Activated CD8-positive, alpha-beta T cell treated with anti-CD3 and anti-CD28 coated beads, Interleukin-2, amount 10 ng/mL, durations not matched to agents 7 days and 5 days (primary cell): Measurements from ENCODE around the gene TMEM198. TPM values are rescaled to one million over a fixed set of nuclear protein-coding genes. Genes with fewer than 3 reads are reported as not detected.

Experiments used
- ATAC-seq: fragments of 150-1000 bp; cut with Tn5 transposase; one replicate; pipeline ENCODE4 v1.10.0; 2021; ENCODE audit warnings: moderate library complexity
- CTCF ChIA-PET: fragments of 350-600 bp; sonication (Branson Sonifier 250); formaldehyde crosslinking; loops from one replicate; lab custom pipeline; 2021; ENCODE audit warnings: antibody characterized with exemption; lab: Charles Lee
- POLR2A ChIA-PET: fragments of 350-600 bp; sonication (Branson Sonifier 250); formaldehyde crosslinking; loops from one replicate; lab custom pipeline; 2021; ENCODE audit warnings: antibody characterized with exemption; lab: Charles Lee
- DNase-seq: peaks from one replicate; pipeline ENCODE4 v3.0.0-alpha.2; 2020
- H3K27ac Mint-ChIP-seq: one replicate; pipeline ENCODE4 v1.8.0; 2021; ENCODE audit warnings: mild to moderate bottlenecking, mixed read lengths
- H3K27me3 Mint-ChIP-seq: one replicate; pipeline ENCODE4 v1.8.0; 2021; ENCODE audit warnings: low read depth, mixed read lengths
- H3K36me3 Mint-ChIP-seq: one replicate; pipeline ENCODE4 v1.8.0; 2021; ENCODE audit warnings: low read depth, mixed read lengths
- H3K4me1 Mint-ChIP-seq: one replicate; pipeline ENCODE4 v1.8.0; 2021; ENCODE audit warnings: low read depth, mixed read lengths
- H3K4me3 Mint-ChIP-seq: one replicate; pipeline ENCODE4 v1.8.0; 2021; ENCODE audit warnings: mild to moderate bottlenecking, mixed read lengths
- H3K9me3 Mint-ChIP-seq: one replicate; pipeline ENCODE4 v1.8.0; 2022; ENCODE audit warnings: mixed read lengths; ENCODE audit not compliant: insufficient read depth
- total RNA-seq, 2 experiments: library from RNA; stranded (reverse); gene quantifications; one replicate each; pipeline ENCODE4 v1.2.3, GENCODE V29; 2021

Gene TMEM198
- total RNA-seq, 2 experiments from 2014 or later = 0.47 to 0.60 TPM

DNA sequence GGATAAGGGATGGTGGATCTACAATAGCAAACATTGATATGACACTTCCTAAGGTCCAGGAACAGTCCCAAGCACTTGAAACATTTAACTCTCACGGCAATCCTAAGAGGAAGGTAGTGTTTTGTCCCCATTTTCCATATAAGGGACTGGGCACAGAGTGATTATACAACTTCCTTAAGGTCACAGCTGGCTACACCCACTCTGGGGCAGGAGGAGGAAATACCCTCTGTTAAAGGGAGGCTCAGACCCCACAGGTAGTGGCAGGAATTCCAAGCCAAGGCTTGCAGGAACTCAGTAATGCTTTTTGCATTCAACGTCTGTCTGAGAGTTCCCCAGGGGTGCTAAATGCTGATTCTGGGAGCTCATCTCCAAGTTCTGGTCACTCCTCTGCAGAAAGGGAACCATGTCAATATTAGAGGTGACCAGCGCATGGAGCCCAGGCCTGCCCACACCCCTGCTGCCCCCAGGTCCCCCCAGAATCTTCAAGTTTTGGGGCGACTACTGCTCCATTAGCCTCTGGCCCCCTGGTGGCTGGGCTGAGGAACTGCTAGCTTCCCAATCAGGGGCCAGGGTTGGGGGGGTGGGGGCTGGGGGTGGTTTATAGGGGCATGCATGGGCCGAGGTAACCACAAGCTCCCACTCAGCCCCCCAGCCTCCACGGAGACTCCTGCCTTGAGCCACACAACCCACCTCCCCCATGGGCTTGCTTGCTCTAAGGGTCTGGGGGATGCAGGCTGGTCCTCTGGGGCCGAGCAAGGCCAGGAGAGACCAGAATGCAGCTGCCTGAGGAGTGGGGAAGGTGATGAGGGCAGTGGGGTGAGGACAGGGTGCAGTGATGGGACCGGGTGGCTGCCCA is 16.4 kb downstream of the TMEM198 start:
- H3K9me3 Mint-ChIP-seq = no peaks in the 10 kb centered on the region
- no peaks in the 10 kb centered on the region for H3K27me3 Mint-ChIP-seq
- ChIA-PET CTCF (interaction anchor here (0.7 to 4.0 kb wide), 20 partner anchors 9 to 215 kb away, joined by 3 to 21 read pairs (median 4); partner anchors contain the start of genes CHPF, OBSL1, STK11IP and TMEM198), POLR2A (no interaction called here)
- ATAC-seq (peak; percentile 16), DNase-seq (no peak)
- H3K27ac Mint-ChIP-seq = no peak overlapping the region
- H3K4me1 Mint-ChIP-seq = no peaks in the 10 kb centered on the region
- H3K4me3 Mint-ChIP-seq = no peak overlapping the region
- no peaks in the 10 kb centered on the region for H3K36me3 Mint-ChIP-seq

DNA sequence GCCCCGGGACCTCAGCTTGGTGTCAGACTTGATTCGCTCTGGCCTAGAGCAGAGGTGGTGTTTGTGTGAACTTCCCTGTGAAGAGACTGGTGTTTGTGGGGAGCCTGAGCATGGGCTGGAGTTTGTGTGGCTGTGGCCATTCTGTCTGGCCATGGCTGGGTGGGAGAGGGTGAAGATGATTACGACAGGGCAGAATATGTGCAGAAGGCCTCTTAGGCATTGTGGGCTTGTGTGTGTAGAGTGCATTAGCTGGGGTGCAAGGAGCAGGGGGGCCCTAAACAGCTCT is 17.0 kb downstream of the TMEM198 start:
- Mint-ChIP-seq H3K4me3 (no peak overlapping the region), H3K27ac (no peak overlapping the region), H3K9me3 (no peaks in the 10 kb centered on the region), H3K36me3 (no peaks in the 10 kb centered on the region), H3K4me1 (no peaks in the 10 kb centered on the region), H3K27me3 (no peaks in the 10 kb centered on the region)
- DNase-seq = no peak
- CTCF ChIA-PET = interaction anchor here (0.7 to 4.0 kb wide), 15 partner anchors 9 to 215 kb away, joined by 3 to 21 read pairs (median 5); partner anchors contain the start of genes CHPF, STK11IP and TMEM198
- no peak for ATAC-seq
- POLR2A ChIA-PET = no interaction called here

DNA sequence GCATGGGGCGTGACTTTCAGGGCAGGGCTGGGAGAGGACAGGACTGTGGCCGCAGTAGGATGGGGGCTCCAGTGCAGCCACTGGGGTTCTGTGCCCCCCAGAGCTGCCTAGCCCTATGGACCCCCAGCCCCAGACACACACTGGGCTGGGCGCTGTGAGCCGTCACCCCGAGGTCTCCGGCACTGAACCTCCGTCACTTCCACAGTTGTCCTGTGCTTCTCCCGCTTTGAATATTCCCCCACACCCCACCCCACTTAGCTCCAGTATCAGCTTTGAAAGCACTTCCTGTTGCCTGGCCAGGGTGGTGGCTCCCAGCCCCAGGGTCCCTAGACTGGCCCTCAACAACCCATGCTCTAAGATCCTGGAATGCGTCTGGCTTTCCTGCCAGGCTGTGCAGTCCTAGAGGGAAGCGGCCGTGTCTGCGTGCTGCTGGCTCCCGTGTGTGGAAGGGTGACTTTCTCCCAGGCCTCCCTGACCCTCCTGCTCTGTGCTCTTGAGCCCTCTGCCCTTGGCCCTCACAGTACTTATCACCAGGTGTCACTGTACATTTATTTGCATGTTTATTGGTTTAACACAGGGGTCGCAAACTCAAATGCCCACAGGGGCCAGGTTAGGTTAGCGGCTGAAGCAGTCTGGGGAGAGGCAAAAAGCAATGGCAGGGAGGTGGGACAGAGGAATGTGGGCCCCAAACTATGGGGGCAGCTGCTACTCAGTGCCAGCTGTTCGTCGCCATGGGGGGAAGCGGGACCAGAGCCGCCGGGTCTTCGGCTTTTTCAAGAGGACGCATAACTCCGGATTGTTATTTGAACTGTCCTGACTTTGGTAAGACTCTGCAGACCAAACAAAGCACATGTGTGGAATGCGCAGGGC is 17.6 kb downstream of the TMEM198 start:
- Mint-ChIP-seq H3K36me3 (no peaks in the 10 kb centered on the region), H3K4me1 (no peaks in the 10 kb centered on the region), H3K4me3 (no peak overlapping the region), H3K27ac (no peak overlapping the region), H3K9me3 (no peaks in the 10 kb centered on the region), H3K27me3 (no peaks in the 10 kb centered on the region)
- CTCF ChIA-PET = interaction anchor here (1.0 to 4.0 kb wide), 9 partner anchors 10 to 80 kb away, joined by 3 to 21 read pairs (median 8); partner anchors contain the start of genes CHPF, STK11IP and TMEM198
- ATAC-seq = no peak
- DNase-seq = no peak
- POLR2A ChIA-PET = interaction anchor here (1.2 kb wide), 1 partner anchor 10 kb away, joined by 3 read pairs; the partner anchor contains the start of gene OBSL1

DNA sequence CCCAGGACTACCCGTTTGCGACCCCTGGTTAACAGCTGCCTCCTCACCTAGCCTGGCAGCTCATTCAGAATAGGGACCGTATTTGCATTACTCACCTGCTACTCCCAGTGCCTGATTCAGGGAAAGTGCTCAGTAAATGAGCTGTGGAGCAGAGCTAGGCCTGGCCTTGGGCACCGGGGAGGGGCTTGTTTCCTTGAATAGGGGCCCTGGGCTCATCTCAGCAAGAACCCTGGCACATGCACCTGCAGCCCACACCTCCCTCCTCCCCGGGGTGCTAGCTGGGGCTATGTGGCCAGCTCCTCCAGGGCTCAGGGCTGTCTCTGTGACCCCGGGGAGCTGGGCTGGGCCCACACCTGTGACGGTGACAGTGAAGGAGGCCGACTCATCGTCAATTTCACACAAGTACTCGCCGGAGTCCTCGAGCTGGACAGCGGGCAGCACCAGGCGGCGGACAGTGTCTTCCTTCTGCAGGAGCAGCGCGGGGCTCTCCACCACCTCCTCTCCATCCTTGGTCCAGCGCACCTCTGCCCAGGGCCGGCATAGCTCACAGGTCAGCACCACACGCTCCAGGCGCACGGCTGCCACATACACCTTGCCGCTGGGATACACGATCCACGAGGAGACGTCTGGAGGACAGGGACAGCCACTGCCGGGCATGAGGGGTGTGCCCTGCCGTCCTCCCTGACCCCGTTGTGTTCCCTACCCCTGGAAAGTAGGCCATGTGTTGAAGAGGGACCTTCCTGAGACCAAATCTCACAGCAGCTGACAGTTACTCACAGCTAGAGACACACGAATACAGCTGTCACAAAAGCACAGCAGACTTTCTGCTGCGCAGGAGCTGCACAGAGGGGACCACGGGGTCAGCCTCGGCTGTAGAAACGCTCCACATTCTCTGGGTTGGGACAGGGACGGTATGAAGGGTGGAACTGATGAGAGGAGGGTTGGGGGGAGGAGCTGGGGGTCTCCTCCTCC is 18.5 kb downstream of the TMEM198 start:
- POLR2A ChIA-PET = interaction anchor here (1.2 kb wide), 1 partner anchor 9 kb away, joined by 3 read pairs; the partner anchor contains the start of gene OBSL1
- CTCF ChIA-PET = interaction anchor here (1.2 to 3.5 kb wide), 4 partner anchors 9 to 79 kb away, joined by 3 to 17 read pairs (median 4); no protein-coding TSS in a partner anchor
- Mint-ChIP-seq H3K27ac (no peak overlapping the region), H3K27me3 (no peaks in the 10 kb centered on the region), H3K9me3 (no peaks in the 10 kb centered on the region), H3K36me3 (no peaks in the 10 kb centered on the region), H3K4me1 (no peaks in the 10 kb centered on the region), H3K4me3 (no peak overlapping the region)
- DNase-seq (no peak), ATAC-seq (no peak)

DNA sequence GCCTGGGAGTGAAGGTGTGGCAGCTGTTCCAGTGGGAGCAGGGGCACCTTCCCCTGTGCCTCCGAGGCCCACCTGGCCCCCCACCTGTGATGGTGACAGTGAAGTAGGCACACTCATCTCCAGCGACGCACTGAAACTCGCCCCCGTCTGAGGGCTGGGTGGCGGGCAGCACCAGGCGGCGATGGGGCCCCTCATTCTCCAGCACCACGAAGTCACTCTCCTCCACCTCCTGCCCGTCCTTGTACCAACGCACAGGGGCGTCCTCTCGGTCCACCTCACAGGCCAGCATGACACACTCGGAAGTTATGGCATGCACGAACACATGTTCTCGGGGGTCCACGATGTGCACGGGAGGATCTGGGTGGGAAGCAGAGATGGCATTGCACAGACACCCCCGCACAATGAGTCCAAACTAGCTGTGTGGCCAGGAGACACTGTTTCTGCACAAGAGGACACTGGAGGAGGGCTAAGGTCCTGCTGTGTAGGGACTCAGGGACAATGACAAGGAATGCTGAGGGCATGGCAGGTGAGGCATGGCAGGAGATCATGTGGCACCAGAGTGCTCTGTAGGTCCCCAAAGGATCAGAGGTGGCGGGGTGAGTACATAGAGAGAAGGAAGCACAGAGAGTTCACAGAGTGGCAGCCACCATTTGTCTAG is 19.6 kb downstream of the TMEM198 start:
- H3K4me3 Mint-ChIP-seq = no peak overlapping the region
- no peaks in the 10 kb centered on the region for H3K4me1 Mint-ChIP-seq
- POLR2A ChIA-PET = no interaction called here

DNA sequence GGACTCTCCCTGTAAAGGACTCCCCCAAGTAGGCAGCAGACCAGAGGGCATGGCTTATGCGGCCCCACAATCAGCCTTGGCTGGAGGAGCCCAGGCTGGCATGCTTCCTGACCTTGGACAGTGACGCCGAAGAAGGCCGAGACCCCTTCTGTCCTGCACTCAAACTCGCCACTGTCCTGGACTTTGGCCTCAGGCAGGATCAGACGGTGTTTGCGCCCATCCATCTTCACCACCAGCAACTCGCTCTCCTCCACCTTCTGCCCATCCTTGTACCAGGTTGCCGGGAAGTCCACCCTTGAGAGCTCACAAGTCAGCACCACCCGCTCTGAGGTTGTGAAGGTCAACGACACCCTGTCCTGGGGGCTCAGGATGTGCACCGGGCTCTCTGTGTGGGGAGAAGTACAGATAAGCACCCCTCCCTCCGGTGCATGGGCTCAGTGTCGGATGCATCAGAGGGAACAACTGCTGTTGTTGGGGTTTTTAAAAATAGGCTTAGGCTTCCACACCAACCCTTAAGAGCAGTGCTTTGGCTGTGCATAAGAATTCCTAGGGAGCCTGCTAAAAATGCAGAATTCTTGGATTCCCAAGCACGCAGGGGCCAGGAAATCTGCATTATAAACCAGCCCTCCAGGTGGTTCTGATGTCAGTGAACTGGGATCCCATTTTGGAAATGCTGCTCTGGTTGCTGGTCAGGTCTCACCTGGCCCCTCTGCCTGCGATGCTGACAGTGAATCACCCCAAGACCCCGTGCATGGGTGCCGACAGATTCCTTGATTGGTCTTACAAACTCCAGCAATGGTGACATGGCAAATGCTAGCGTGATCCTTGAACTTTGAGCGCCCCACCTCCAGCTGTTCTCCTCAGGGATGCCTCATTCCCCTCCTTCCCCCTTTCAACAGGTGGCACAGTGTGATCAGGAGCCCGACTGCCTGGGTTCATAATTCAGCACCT is 21.6 kb downstream of the TMEM198 start:
- Mint-ChIP-seq H3K4me3 (no peak overlapping the region), H3K4me1 (no peaks in the 10 kb centered on the region), H3K27me3 (peaks cover 14% of the 10 kb centered on the region), H3K9me3 (no peaks in the 10 kb centered on the region), H3K27ac (no peak overlapping the region), H3K36me3 (no peaks in the 10 kb centered on the region)
- no peak for ATAC-seq
- DNase-seq = no peak
- ChIA-PET POLR2A (no interaction called here), CTCF (interaction anchor here (0.8 to 1.1 kb wide), 2 partner anchors 23 to 163 kb away, joined by 3 to 4 read pairs; no protein-coding TSS in a partner anchor)

More for the DNA sequence above, 19.6 kb downstream of the TMEM198 start:
- ATAC-seq (no peak), DNase-seq (no peak)
- Mint-ChIP-seq H3K9me3 (no peaks in the 10 kb centered on the region), H3K27me3 (no peaks in the 10 kb centered on the region), H3K27ac (no peak overlapping the region), H3K36me3 (no peaks in the 10 kb centered on the region)
- CTCF ChIA-PET = no interaction called here

DNA sequence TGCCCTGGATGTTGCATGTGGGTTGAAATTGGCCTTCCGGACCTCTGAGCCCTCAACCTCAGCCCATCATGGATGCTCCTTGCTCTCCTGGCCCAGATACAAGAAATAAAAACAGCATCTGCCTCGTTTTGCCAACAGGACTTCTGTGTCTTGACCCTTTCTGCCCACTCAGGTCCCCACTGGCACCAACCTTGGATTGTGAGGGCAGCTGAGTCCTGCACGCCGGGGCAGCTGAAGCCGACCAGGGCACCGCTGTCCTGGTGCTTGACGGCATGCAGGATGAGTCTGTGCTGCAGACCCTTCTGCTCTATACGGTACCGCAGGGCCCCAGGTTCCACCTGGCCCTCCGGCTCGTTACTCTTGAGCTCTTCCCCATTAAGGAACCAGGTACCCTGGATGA is 22.8 kb downstream of the TMEM198 start:
- Mint-ChIP-seq H3K4me3 (no peak overlapping the region), H3K4me1 (no peaks in the 10 kb centered on the region), H3K27ac (no peak overlapping the region), H3K9me3 (no peaks in the 10 kb centered on the region), H3K36me3 (no peaks in the 10 kb centered on the region), H3K27me3 (peaks cover 17% of the 10 kb centered on the region)
- ATAC-seq (no peak), DNase-seq (no peak)
- CTCF ChIA-PET = no interaction called here
- POLR2A ChIA-PET = no interaction called here

DNA sequence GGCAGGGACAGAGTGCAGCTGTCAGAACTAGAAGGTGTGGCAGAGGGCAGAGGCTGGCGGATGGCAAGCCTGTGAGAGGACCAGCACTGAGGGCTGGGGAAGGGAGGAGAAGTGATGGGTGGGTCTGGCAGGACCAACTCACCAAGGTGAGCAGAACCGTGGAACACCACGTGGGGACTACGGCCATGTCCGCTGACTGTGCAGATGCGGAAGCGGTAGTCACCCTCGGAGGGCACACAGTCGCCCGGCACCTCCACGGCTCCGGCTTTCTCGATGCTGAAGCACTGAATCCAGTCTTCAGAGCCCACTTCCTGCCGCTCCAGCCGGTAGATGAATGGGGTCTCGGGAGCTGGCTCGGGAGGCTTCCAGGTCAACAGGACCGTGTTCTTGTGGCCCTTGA is 23.3 kb downstream of the TMEM198 start:
- no peaks in the 10 kb centered on the region for H3K9me3 Mint-ChIP-seq
- no peaks in the 10 kb centered on the region for H3K36me3 Mint-ChIP-seq
- H3K27ac Mint-ChIP-seq = no peak overlapping the region
- no peak overlapping the region for H3K4me3 Mint-ChIP-seq
- ATAC-seq (no peak), DNase-seq (no peak)
- peaks cover 22% of the 10 kb centered on the region for H3K27me3 Mint-ChIP-seq
- ChIA-PET POLR2A (no interaction called here), CTCF (no interaction called here)
- H3K4me1 Mint-ChIP-seq = no peaks in the 10 kb centered on the region

DNA sequence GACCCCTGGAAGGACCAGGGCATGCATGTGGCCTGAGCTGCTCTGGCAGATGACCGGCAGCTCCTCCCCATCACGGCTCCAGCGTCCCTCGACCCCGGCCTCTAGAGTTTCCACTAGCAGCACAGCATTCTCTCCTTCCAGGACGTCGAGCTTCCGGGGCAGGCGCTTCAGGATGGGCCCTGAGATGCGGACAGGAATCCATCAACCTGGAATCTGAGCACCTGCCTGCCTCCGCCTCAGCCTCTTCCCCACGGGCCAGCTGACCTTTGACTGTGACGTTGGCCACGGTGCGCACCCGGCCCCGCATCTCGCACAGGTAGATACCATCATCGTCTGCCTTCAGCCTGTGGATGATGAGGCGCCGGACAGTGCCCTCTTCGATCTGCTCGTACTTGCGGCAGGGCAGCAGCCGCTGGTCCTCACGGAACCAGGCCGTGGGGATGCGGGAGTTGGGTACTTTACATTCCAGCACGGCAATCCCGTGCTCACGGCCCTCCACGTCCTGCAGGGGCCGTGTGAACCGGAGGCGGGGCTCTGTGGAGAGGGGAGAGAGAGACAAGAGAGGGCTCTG is 24.0 kb downstream of the TMEM198 start:
- Mint-ChIP-seq H3K27me3 (peaks cover 26% of the 10 kb centered on the region), H3K4me1 (no peaks in the 10 kb centered on the region), H3K36me3 (no peaks in the 10 kb centered on the region), H3K27ac (no peak overlapping the region), H3K4me3 (no peak overlapping the region), H3K9me3 (no peaks in the 10 kb centered on the region)
- DNase-seq = no peak
- ATAC-seq = no peak
- POLR2A ChIA-PET = no interaction called here
- CTCF ChIA-PET = no interaction called here

DNA sequence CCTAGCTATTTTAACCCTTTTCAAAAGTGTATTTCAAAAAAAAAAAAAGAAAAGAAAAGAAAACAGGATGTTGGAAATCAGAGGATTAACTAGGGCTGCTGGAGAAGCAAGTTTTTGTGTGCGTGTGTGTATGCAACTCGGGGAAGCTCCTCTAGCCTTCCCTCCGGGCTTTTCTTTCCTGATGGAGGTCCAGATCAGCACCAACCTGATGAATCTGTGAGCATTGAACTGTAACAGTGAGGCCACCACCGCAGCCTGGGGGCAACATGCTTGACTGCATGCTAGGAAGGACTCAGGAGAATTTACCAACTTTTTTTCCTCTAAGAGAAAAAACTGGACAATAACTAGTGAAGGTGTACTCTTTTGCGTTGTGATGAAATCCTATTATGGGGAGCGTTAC is 25.2 kb downstream of the TMEM198 start:
- H3K27me3 Mint-ChIP-seq = peaks cover 31% of the 10 kb centered on the region
- no peaks in the 10 kb centered on the region for H3K9me3 Mint-ChIP-seq
- no peaks in the 10 kb centered on the region for H3K4me1 Mint-ChIP-seq
- no peak overlapping the region for H3K4me3 Mint-ChIP-seq
- CTCF ChIA-PET = no interaction called here
- no peak overlapping the region for H3K27ac Mint-ChIP-seq
- ATAC-seq (no peak), DNase-seq (no peak)
- H3K36me3 Mint-ChIP-seq = no peaks in the 10 kb centered on the region
- POLR2A ChIA-PET = no interaction called here
